NT2/D1 (cell line): ENCODE measurements around the gene SGCE.

Experiments used
- DNase-seq: peaks from one replicate; pipeline ENCODE4 v3.0.0-alpha.2; 2011; ENCODE audit warnings: low read depth, low spot score
- H3K27me3 ChIP-seq: 2 replicates; pipeline ENCODE4 v1.6.0; 2011; ENCODE audit warnings: mild to moderate bottlenecking; ENCODE audit not compliant: insufficient read length, insufficient read depth
- H3K36me3 ChIP-seq: 2 replicates; pipeline ENCODE4 v1.6.1; 2011; ENCODE audit warnings: mild to moderate bottlenecking, low read length, mixed read lengths; ENCODE audit not compliant: insufficient read depth, insufficient read length
- H3K4me1 ChIP-seq: 2 replicates; pipeline ENCODE4 v1.5.1; 2011; ENCODE audit not compliant: insufficient read depth, insufficient read length
- H3K4me3 ChIP-seq: 2 replicates; pipeline ENCODE4 v1.5.1; 2011; ENCODE audit warnings: low read depth; ENCODE audit not compliant: insufficient read length
- H3K9ac ChIP-seq: 2 replicates; pipeline ENCODE4 v1.6.0; 2011; ENCODE audit warnings: low read depth; ENCODE audit not compliant: insufficient read length
- H3K9me3 ChIP-seq: 2 replicates; pipeline ENCODE4 v1.5.1; 2011; ENCODE audit warnings: mild to moderate bottlenecking, low read length; ENCODE audit not compliant: insufficient read depth
- SUZ12 ChIP-seq: IDR thresholded peaks from 2 replicates; pipeline ENCODE4 v1.6.1; 2011; ENCODE audit not compliant: insufficient read length, insufficient read depth; ENCODE audit errors: extremely low read depth
- YY1 ChIP-seq: IDR thresholded peaks from 2 replicates; pipeline ENCODE4 v1.6.1; 2011; ENCODE audit not compliant: insufficient read length, insufficient read depth
- ZNF274 ChIP-seq: IDR thresholded peaks from 2 replicates; pipeline ENCODE4 v1.6.1; 2011; ENCODE audit warnings: mild to moderate bottlenecking, low read depth, low read length

Gene SGCE

GRCh38 chr7:94594882-94595281, 61.1 kb downstream of the SGCE start:
- H3K27me3 ChIP-seq = no peaks in the 10 kb centered on the region
- H3K9me3 ChIP-seq = no peaks in the 10 kb centered on the region
- H3K36me3 ChIP-seq = peaks cover 13% of the 10 kb centered on the region
- H3K4me3 ChIP-seq = no peak overlapping the region
- no peak for DNase-seq
- H3K9ac ChIP-seq = no peak overlapping the region
- no peaks in the 10 kb centered on the region for H3K4me1 ChIP-seq
- no peak for TF ChIP-seq SUZ12
- no peak for TF ChIP-seq YY1
- no peak for TF ChIP-seq ZNF274

- H3K27me3 ChIP-seq = no peaks in the 10 kb centered on the region
- no peak overlapping the region for H3K9ac ChIP-seq
- no peak for DNase-seq
Observed at GRCh38 chr7:94591176-94591575, 64.8 kb downstream of the SGCE start.

GRCh38 chr7:94590526-94591162, 65.3 kb downstream of the SGCE start:
- DNase-seq = no peak
- Histone ChIP-seq H3K4me1 (no peaks in the 10 kb centered on the region), H3K9ac (no peak overlapping the region), H3K27me3 (no peaks in the 10 kb centered on the region), H3K36me3 (peaks cover 6% of the 10 kb centered on the region), H3K4me3 (no peak overlapping the region), H3K9me3 (no peaks in the 10 kb centered on the region)
- no peak for TF ChIP-seq YY1
- no peak for TF ChIP-seq ZNF274
- TF ChIP-seq SUZ12 = no peak

More at GRCh38 chr7:94591176-94591575, 64.8 kb downstream of the SGCE start:
- H3K9me3 ChIP-seq = no peaks in the 10 kb centered on the region
- TF ChIP-seq SUZ12 = no peak
- TF ChIP-seq ZNF274 = no peak
- TF ChIP-seq YY1 = no peak
- H3K4me1 ChIP-seq = no peaks in the 10 kb centered on the region
- peaks cover 6% of the 10 kb centered on the region for H3K36me3 ChIP-seq
- no peak overlapping the region for H3K4me3 ChIP-seq

GRCh38 chr7:94588075-94588474, 67.9 kb downstream of the SGCE start:
- DNase-seq = no peak
- no peaks in the 10 kb centered on the region for H3K27me3 ChIP-seq

GRCh38 chr7:94584113-94584512, 71.8 kb downstream of the SGCE start:
- no peak for DNase-seq
- Histone ChIP-seq H3K27me3 (no peaks in the 10 kb centered on the region), H3K4me3 (no peak overlapping the region), H3K36me3 (peaks cover 7% of the 10 kb centered on the region), H3K9ac (no peak overlapping the region), H3K4me1 (no peaks in the 10 kb centered on the region), H3K9me3 (no peaks in the 10 kb centered on the region)
- TF ChIP-seq ZNF274 (no peak), SUZ12 (no peak), YY1 (no peak)

More at GRCh38 chr7:94588075-94588474, 67.9 kb downstream of the SGCE start:
- H3K36me3 ChIP-seq = peaks cover 10% of the 10 kb centered on the region
- H3K9ac ChIP-seq = no peak overlapping the region
- H3K4me1 ChIP-seq = no peaks in the 10 kb centered on the region
- TF ChIP-seq SUZ12 (no peak), ZNF274 (no peak), YY1 (no peak)
- H3K4me3 ChIP-seq = no peak overlapping the region
- no peaks in the 10 kb centered on the region for H3K9me3 ChIP-seq

- Histone ChIP-seq H3K9me3 (no peaks in the 10 kb centered on the region), H3K9ac (no peak overlapping the region), H3K4me3 (no peak overlapping the region), H3K27me3 (no peaks in the 10 kb centered on the region), H3K4me1 (no peaks in the 10 kb centered on the region), H3K36me3 (peaks cover 4% of the 10 kb centered on the region)
- DNase-seq = no peak
- TF ChIP-seq SUZ12 (no peak), ZNF274 (no peak), YY1 (no peak)
Observed at GRCh38 chr7:94580601-94581000, 75.3 kb downstream of the SGCE start.

GRCh38 chr7:94579470-94579869, 76.5 kb downstream of the SGCE start:
- Histone ChIP-seq H3K9ac (no peak overlapping the region), H3K36me3 (peaks cover 1% of the 10 kb centered on the region), H3K27me3 (no peaks in the 10 kb centered on the region), H3K9me3 (no peaks in the 10 kb centered on the region; the same call in 1 of the 2 replicates), H3K4me3 (no peak overlapping the region), H3K4me1 (no peaks in the 10 kb centered on the region)
- TF ChIP-seq YY1 = no peak
- TF ChIP-seq ZNF274 = no peak
- TF ChIP-seq SUZ12 = no peak
- no peak for DNase-seq
